Measurements from ENCODE around the gene MAD2L2.

The MAD2L2 gene

GRCh38 chr1:11693024-11693590 lies 12.2 kb upstream of the MAD2L2 start:
- no peaks in the 10 kb centered on the region; the same call in 1 of the 2 replicates for H3F3A ChIP-seq (ENCODE audit: low read depth)
- H3K4me1 ChIP-seq (ENCODE audit: insufficient read depth, low read length, poor library complexity, severe bottlenecking) = peaks cover 58% of the 10 kb centered on the region
- TF ChIP-seq EZH2phosphoT487 (IDR thresholded peaks at IDR 0.05; ENCODE audit: borderline replicate concordance) (no peak), CTCF (conservative IDR thresholded peaks at IDR 0.05; ENCODE audit: low read length) (no peak)
- H3K36me3 ChIP-seq (ENCODE audit: insufficient read depth, low read length) = no peaks in the 10 kb centered on the region
- peak overlapping the region; percentile 3; the same call in 1 of the 2 replicates for H2AFZ ChIP-seq (ENCODE audit: low read length)
- H3K4me3 ChIP-seq (ENCODE audit: low read length, poor library complexity, severe bottlenecking) = peak overlapping the region; percentile 77
- no peaks in the 10 kb centered on the region for H3K27me3 ChIP-seq (ENCODE audit: insufficient read depth, low read length, poor library complexity, severe bottlenecking)
- H3K9ac ChIP-seq (ENCODE audit: low read depth, low read length, poor library complexity, severe bottlenecking) = peak overlapping the region; percentile 97
- H3K79me2 ChIP-seq (ENCODE audit: insufficient read depth, low read length) = peaks cover 55% of the 10 kb centered on the region
- no peaks in the 10 kb centered on the region for H4K20me1 ChIP-seq (ENCODE audit: insufficient read depth, low read length, poor library complexity, severe bottlenecking)
- H3K9me2 ChIP-seq (replicated peaks; ENCODE audit: low read depth, low read length) = no peaks in the 10 kb centered on the region
- H3K9me3 ChIP-seq (ENCODE audit: insufficient read depth, low read depth, low read length) = no peaks in the 10 kb centered on the region
- peak overlapping the region; percentile 79 for H3K4me2 ChIP-seq (ENCODE audit: low read depth, low read length, poor library complexity, severe bottlenecking)

DNA sequence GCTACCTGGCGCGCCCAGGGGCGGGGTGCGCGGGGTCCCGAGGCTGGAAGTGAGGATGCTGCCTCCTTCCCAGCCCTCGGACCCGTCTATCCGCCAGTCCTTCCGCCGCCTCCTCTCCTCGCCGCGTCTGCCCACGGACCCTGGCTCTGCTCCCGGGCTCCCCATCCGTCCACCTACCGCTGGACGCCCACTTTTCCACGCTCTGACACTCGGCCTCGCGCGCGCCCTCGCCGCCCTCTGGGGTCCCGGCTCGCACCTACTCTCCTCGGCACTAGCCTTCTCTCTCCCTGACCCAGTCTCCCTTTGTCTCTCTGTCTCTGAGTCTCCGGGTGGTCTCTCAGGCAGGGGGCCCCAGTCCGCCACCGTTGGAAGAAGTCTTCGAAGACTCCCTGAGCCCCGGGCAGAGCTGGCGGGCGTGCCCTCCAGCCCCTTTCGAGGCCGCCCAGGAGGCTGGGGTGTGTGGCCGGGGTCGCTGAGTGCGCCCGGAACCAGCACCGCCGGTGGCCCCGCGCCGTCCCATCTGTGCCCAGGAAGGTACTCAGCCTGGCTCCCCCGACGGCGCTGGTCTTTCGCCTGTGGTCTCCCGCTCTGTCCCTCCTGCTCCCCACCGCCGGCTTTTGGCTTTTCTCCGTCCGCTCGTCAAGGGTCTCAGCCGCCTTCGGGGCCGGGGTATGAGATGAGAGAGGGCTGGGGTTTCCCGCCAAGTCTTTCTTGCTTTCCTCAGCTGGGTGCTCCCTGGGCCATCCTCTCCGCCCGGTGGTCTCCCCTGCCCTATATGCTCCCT lies 11.2 kb upstream of the MAD2L2 start:
- Histone ChIP-seq H3K9ac (ENCODE audit: low read depth, low read length, poor library complexity, severe bottlenecking) (peak overlapping the region; percentile 97), H3K27me3 (ENCODE audit: insufficient read depth, low read length, poor library complexity, severe bottlenecking) (no peaks in the 10 kb centered on the region), H3K4me2 (ENCODE audit: low read depth, low read length, poor library complexity, severe bottlenecking) (peak overlapping the region; percentile 79), H3F3A (ENCODE audit: low read depth) (no peaks in the 10 kb centered on the region; the same call in 1 of the 2 replicates), H3K9me2 (replicated peaks; ENCODE audit: low read depth, low read length) (no peaks in the 10 kb centered on the region), H3K79me2 (ENCODE audit: insufficient read depth, low read length) (peaks cover 65% of the 10 kb centered on the region), H3K4me1 (ENCODE audit: insufficient read depth, low read length, poor library complexity, severe bottlenecking) (peaks cover 56% of the 10 kb centered on the region), H3K9me3 (ENCODE audit: insufficient read depth, low read depth, low read length) (no peaks in the 10 kb centered on the region), H4K20me1 (ENCODE audit: insufficient read depth, low read length, poor library complexity, severe bottlenecking) (no peaks in the 10 kb centered on the region), H3K4me3 (ENCODE audit: low read length, poor library complexity, severe bottlenecking) (peak overlapping the region; percentile 77), H2AFZ (ENCODE audit: low read length) (no peak overlapping the region), H3K36me3 (ENCODE audit: insufficient read depth, low read length) (no peaks in the 10 kb centered on the region)
- TF ChIP-seq EZH2phosphoT487 (IDR thresholded peaks at IDR 0.05; ENCODE audit: borderline replicate concordance) = no peak
- no peak for TF ChIP-seq CTCF (conservative IDR thresholded peaks at IDR 0.05; ENCODE audit: low read length)

- no peaks in the 10 kb centered on the region for H4K20me1 ChIP-seq (ENCODE audit: insufficient read depth, low read length, poor library complexity, severe bottlenecking)
- peak within 1 kb of the TSS; percentile 97 for H3K9ac ChIP-seq (ENCODE audit: low read depth, low read length, poor library complexity, severe bottlenecking)
- no peaks in the 10 kb centered on the region; the same call in 1 of the 2 replicates for H3F3A ChIP-seq (ENCODE audit: low read depth)
- H3K4me2 ChIP-seq (ENCODE audit: low read depth, low read length, poor library complexity, severe bottlenecking) = peak within 1 kb of the TSS; percentile 79
- peaks cover 52% of the 10 kb centered on the region for H3K4me1 ChIP-seq (ENCODE audit: insufficient read depth, low read length, poor library complexity, severe bottlenecking)
- H3K36me3 ChIP-seq (ENCODE audit: insufficient read depth, low read length) = no peaks in the 10 kb centered on the region
- no peaks in the 10 kb centered on the region for H3K9me3 ChIP-seq (ENCODE audit: insufficient read depth, low read depth, low read length)
- TF ChIP-seq EZH2phosphoT487 (IDR thresholded peaks at IDR 0.05; ENCODE audit: borderline replicate concordance) = no peak
- TF ChIP-seq CTCF (conservative IDR thresholded peaks at IDR 0.05; ENCODE audit: low read length) = no peak
- no peaks in the 10 kb centered on the region for H3K27me3 ChIP-seq (ENCODE audit: insufficient read depth, low read length, poor library complexity, severe bottlenecking)
- H3K4me3 ChIP-seq (ENCODE audit: low read length, poor library complexity, severe bottlenecking) = peak within 1 kb of the TSS; percentile 77
- H3K79me2 ChIP-seq (ENCODE audit: insufficient read depth, low read length) = peaks cover 72% of the 10 kb centered on the region
- H2AFZ ChIP-seq (ENCODE audit: low read length) = peak within 1 kb of the TSS; percentile 69
- no peaks in the 10 kb centered on the region for H3K9me2 ChIP-seq (replicated peaks; ENCODE audit: low read depth, low read length)
Measured at GRCh38 chr1:11691302-11691914, 10.5 kb upstream of the MAD2L2 start, which contains the start of gene DRAXIN. Gene DRAXIN (plus strand): TSS chr1:11691710. CDS start chr1:11706259, 14,549 bp downstream.
